Measurements from ENCODE around the gene PPP4R4.
A peak's percentile ranks its signal among the peaks of the same experiment; 100 is the strongest.

Gene PPP4R4, protein sequence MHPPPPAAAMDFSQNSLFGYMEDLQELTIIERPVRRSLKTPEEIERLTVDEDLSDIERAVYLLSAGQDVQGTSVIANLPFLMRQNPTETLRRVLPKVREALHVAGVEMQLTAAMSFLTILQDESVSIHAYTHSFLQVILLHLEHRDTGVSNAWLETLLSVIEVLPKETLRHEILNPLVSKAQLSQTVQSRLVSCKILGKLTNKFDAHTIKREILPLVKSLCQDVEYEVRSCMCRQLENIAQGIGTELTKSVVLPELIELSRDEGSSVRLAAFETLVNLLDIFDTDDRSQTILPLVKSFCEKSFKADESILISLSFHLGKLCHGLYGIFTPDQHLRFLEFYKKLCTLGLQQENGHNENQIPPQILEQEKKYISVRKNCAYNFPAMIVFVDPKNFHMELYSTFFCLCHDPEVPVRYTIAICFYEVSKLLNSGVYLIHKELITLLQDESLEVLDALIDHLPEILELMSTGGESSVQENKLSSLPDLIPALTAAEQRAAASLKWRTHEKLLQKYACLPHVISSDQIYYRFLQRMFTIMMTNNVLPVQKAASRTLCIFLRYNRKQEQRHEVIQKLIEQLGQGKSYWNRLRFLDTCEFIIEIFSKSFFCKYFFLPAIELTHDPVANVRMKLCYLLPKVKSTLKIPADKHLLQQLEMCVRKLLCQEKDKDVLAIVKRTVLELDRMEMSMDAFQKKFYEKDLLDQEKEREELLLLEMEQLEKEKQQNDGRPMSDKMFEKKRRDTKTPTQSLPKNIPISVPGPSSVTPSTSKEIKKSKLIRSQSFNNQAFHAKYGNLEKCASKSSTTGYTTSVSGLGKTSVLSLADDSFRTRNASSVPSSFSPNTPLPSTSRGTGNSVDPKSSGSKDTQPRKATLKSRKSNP

DNA sequence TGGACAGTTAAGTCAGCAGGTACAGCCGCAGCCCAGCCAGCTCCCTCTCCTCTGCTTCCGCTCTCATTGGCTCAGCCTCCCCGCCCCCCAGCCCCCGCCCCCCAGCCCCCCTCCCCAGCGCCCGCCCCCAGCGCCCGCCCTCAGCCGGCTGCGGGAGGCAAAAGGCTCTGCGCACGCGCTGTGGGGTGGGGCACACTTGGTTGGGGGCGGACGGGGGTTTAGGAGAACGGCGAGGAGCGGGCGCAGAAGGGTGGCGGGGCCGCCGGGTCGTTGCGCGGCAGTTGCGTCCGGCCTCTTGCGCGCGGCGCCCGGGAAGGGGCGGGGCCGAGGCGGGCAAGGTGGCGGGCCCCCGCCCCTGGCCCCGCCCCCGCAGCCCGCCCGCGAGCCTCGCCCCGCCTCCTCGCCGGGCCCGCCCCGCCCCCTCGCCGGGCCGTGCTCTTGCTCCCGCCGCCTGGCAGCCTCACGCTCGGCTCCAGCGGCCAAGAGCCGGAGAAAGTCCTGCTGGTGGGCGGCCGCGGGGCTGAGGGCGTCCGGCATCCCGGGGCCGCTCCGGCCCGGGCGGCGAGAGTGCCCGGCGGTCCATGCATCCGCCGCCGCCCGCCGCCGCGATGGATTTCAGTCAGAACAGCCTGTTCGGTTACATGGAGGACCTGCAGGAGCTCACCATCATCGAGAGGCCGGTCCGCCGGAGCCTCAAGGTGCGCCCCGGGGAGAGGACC lies at the start of gene PPP4R4:
Gene PPP4R4, plus strand, starts transcription at position 438 of the 719 bp plus-strand sequence. Its CDS starts 144 bp downstream, at position 582.
- DNase-seq (ENCODE audit: low spot score), result peak; percentile 75

DNA sequence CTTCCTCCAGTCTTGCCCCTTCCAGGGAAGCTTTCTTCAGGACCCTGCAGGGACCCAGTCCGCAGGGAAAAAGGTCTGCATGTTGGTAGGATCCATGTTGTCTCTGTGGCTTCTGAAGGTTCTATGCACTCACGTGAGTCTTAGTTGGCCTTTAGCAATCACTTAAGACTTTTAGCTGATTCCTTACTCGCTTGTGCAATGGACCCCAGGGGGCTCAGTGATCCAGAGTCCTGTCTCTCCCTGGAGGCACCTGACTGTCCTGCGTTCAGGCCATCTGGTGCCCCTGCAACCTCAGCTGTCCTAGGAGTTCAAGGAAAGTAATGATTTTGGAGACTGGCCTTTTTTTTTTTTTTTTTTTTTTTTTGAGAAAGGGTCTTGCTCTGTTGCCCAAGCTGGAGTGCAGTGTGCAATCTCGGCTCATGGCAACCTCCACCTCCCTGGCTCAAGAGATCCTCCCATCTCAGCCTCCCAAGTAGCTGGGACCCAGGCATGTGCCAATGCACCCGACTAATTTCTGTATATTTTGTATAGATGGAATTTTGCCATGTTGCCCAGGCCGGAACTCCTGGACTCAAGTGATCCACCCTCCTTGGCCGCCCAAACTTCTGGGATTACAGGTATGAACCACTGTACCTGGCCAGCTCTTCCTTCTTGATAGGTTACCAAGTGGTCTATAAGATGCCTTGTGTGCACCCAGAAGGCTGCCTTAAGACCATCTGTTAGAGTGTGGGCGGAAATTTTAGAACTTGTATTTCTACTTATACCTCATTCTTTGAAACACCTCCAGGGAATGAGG lies 49.3 kb upstream of the PPP4R4 start:
- DNase-seq (ENCODE audit: low spot score), result no peak

DNA sequence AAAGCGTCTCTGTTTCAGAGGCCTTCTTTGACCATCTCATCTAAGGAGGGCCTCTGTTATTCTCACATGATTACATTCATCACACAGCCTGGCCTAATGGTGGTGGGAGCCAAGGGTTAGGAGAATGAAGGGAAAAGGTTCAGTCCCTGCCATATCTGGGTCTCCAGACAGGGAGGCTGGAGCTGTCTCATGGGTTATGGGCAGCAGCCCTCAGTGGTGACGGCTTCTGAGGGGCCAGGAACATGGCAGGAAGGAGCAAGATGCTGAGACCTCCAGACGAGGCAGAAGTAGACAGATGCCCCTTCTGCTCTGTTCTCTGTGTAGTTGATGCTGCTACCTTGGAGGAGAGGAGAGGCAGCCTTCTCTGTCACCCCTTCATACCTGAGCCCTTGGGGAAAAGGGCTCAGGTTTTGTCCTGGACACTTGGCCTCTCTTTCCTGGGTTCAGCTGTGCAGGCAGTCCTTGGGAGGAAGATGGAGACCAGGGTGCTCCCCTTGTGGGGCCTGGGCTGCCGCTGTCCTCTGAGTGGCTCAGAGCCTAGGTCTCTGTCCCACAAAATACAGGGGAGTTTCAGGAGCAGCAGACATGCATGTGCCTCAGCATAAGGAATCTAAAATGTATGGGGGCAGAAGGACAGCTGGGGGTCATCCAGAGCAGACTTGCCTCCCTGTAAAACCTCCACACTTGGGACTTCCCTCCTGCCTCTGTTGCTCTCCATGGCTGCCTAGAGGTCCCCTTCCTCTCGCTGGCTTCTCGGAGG lies 48.3 kb upstream of the PPP4R4 start:
- DNase-seq (ENCODE audit: low spot score), result no peak

DNA sequence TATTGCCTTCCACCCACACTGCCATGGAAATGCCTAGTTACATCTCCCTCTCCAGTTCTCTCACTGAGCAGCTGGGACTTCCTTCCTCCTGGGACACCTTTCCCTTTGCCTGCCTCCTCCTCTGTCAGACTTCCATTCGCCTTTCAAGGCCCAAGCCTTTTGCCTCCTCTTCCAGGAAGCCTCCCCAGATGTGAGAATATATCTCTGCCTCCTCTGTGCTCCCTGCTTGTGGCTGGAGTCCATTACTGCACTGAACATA lies 47.8 kb upstream of the PPP4R4 start:
- no peak for DNase-seq (ENCODE audit: low spot score)

DNA sequence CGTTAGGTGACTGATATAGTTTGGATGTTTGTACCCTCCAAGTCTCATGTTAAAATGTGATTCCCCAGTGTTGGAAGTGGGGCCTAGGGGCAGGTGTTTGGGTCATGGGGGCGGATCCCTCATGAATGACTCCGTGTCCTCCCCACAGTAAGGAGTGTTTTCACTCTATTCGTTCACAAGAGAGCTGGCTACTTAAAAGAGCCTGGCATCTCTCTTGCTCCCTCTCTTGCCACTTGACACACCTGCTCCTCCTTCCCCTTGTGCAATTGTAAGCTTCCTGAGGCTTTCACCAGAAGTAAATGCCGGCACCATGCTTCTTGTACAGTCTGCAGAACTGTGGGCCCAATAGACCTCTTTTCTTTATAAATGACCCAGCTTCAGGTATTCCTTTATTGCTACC lies 47.3 kb upstream of the PPP4R4 start:
- DNase-seq (ENCODE audit: low spot score), result no peak

DNA sequence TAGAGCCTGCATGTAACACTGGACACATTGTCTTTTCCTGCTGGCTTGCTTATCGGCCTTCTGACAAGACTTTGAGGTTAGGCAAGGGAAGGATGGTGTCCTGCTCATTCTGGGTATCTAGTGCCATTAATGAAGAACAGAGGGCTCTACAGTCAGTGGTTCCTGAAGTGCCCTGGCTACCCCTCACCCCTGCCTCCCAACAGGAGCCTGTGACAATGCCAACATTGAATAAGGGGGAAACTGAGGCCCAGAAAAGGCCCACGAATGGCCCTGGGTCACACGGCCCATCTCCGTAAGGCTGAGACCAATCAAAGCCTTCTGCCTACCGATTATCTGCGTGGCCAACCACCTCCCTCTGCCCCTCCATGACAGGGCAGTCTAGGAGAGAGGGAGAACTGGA lies 46.8 kb upstream of the PPP4R4 start:
- no peak for DNase-seq (ENCODE audit: low spot score)

DNA sequence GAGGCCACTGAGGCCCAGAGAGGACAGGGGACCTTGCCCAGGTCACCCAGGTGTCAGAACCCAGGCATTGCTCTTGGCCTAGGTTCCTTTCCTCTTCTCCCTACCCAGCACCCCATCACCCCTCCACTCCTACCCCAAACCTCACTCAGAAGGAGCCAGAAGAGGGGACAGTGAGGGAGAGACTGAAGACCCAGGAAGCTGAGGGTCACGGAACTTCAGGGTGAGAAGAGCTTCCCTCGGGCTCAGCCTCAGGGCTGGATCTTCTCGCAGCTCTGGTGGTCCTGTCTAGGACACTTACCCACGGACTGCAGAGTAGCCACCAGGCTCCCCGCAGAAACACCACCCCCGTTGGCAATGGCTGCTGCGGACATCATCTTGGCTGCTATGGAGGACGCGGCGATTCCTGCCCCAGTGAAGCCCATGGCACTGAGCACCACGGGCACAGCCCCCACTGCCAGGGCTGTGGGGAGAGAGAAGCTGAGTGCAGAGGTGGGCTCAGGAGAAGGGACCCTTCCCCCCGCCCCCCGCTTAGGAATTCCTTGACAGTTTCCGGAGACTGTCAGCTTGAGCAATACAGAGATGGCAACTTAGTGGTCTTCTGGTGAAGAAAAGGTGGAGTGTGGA lies 45.8 kb upstream of the PPP4R4 start:
- no peak for DNase-seq (ENCODE audit: low spot score)

DNA sequence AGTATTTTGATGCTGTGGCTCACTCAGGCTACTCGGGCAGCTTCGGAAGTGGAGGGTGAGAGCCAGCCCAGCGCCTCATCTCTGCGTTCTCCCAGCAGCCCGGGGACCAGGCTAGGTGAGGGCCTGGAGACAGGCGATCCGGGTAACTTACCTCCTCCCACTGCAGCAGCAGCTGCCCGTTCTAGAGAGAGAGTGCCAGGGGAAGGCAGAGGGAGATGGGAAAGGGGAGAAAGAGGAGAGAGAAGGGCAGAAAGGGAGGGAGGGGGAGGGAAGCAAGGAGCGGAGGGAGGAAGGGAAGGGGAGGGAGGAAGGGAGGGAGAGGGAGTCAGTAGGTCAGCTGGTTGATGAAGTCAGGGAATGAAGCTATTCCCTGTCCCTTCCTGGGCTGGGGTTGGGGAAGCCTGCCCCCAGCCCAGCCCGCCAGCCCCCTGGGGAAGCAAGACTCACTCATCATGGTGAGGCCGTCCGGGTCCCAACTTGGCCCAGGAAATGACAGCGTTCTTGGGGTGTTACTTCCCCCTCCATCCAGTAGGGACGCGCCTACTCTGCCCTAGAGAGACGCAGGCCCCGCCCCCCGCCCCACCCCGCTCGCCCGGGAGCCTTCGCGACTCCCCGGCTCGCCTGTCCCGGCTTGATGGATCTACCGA lies 44.9 kb upstream of the PPP4R4 start, which contains the start of gene IFI27L2:
Gene IFI27L2, minus strand, starts transcription at position 494 of the 647 bp plus-strand sequence. Its CDS starts 40 bp downstream, at position 454.
- DNase-seq (ENCODE audit: low spot score), result peak; percentile 87

DNA sequence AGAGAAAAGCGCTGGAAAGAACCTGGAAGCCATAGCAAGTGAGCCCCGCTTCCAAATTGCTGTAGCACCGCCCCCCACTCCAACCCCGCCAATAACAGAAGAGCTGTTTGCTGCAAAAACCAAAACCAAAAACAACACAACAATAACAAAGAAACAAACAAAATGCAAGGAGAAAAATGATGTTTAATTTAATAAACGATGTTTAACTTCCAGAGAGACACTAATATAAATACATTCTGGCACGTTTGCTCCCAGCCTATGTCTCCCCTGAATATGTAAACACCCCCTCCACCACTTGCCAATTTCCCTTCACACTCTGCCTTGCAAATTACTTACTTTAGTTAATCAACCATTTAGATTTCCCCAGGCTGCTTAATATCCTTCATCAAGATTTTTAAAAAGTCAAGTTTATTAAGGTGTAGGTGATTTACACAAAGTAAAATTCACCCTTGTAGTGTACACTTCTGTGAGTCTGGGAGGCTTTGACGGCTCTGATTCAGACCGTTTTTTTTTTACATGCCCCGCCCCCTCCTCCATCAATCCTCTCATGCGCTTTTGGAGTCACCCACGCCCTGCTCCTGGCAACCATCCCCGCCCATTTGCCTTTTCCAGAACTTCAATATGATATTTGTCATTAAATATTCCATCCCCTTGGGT lies 44.2 kb upstream of the PPP4R4 start:
- DNase-seq (ENCODE audit: low spot score), result peak; percentile 67

DNA sequence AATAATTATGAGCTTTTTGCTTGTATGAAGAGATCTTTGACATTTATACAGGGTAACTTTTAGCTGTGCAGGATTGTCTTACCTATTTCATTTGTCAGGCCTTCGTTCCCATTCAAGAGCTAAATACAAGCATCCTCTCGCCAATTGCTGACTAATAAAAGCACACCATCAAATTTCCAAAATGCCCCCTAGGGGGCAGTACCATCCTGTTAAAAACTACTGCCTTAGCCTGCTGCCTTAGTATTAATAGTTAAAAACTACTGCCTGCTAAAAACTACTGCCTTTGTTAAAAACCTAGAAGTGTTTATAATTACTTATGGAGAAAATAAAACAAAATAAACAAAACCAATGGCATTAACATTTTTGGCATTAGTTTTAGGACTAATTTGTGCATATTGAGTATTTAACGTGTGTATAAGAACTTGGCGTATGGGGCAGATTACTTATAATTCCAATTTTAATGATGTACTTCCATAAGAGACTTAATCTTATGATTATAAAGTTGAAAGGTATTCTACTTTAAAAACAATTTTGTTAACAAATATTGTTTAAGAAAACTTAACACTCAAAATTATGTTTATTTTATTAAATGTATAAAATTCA lies 41.7 kb upstream of the PPP4R4 start:
- peak; percentile 83 for DNase-seq (ENCODE audit: low spot score)

DNA sequence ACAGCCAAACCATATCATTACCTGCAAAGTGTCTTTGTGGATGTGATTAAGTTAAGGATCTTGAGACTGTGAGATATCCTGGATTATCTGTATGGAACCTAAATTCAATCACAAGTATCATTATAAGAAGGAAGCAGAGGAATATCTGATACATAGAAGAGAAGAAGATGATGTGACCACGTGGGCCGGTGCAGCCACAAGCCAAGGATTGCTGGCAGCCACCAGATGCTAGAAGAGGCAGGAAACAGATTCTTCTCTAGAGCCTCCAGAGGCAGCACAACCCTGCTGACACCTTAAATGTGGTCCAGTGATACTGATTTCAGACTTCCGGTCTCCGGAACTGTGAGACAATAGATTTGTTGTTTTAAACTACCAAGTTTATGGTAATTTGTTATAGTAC lies 38.6 kb upstream of the PPP4R4 start:
- no peak for DNase-seq (ENCODE audit: low spot score)

DNA sequence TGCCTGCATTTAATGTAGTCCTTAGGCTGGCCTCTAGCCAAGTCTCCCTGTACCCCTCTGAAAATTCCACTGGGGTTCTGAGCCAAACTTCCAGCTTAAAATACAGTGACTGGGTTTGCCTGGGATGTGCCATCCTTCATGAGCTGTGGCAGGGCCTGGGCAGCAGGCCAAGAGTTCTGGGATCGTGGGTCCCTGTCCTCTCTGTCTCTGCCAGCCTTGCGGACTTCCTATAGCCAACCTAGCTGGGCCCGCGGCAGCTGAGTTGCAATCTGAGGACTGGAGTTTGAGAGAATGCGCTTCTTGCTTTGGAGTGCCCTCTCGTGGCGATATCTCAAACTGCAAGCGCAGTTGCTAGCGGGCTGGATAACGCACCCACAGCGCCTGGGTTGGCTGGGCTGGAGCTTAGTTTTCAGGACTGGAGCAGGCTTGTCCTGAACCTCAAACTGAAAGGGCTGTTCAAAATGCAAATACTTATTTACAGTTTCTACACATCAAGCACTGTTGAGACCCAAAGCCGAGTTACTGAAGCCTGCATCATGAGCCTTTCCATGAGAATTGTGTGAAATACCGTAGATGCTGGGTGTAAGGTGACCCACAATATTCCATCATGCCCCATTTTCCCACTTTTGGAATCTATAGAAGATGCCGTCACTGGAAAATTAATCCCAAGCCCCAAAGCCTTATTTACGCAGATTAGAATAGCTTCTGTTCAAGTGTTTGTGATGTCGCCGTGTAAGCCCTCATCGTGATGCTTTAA lies 37.4 kb upstream of the PPP4R4 start:
- DNase-seq (ENCODE audit: low spot score), result peak; percentile 87

DNA sequence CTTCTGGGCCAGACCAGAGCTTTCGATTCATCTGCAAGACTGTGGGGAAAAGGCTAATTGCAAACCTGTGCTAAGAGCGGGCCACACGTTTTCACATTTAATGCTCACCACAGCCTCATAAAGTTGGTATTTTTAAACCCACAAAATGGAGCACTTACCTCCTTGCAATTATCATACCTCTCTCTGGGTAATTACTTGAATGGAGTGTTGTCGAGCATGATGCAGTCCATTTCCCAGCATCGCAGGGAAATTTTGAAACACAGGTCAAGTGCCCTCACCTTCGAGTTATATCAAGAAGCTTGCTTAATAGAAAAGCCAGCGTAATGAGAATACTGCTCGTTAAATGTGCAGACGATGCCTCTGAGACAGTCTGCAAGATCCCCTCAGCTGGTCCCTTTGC lies 35.9 kb upstream of the PPP4R4 start:
- no peak for DNase-seq (ENCODE audit: low spot score)

DNA sequence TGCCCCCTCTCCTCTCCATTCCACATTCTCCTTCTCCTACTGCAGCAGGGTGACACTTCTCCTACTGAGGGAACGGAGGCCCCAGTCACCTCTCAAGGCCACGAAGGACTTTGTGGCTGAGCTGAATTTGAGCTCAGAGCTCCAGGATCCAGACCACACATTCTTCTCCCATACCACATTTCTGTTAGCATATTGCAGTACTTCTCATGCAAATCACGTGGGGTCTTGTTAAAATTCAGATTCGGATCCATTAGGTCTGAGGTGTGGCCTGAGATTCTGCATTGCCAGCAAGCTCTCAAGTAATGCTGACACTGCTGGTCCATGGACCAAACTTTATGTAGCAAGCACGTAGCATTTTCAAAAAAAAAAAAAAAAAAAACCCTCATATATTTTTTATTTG lies 35.1 kb upstream of the PPP4R4 start:
- DNase-seq (ENCODE audit: low spot score), result no peak

DNA sequence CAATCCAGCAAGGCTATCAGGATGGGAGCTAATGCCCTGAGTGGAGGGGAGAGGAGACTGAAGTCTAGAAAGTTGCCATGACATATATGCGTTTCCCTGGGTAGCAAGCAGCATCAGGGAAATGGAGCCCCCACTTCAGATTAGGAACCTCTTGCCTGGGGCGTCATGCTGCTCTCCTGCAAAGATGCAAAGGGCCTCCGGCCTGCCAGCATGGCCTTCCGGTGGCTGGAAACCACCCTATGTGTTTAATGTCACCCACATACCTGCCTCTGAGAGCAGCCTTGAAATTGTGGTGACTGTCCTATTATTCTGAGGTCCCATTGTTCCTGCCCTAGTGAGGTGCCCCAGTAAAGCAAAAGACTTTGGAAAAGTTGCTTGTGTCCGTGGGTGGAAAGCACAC lies 34.7 kb upstream of the PPP4R4 start:
- no peak for DNase-seq (ENCODE audit: low spot score)

DNA sequence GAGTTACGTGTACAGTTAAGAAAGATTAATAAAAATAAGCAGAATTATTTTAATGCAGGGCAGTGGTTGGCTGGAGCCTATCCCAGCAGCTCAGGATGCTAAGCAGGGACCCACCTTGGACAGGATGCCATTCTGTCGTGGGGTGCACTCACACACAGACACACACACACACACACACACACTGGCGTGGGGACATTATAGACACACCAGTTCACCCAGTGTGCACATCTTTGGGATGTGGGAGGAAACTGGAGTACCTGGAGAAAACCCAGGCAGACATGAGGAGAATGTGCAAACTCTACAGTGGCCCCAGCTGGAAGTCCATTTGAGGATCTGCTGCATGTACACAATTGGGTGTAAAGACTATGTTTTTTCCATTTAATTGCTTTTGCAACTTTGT lies 31.9 kb upstream of the PPP4R4 start:
- no peak for DNase-seq (ENCODE audit: low spot score)

DNA sequence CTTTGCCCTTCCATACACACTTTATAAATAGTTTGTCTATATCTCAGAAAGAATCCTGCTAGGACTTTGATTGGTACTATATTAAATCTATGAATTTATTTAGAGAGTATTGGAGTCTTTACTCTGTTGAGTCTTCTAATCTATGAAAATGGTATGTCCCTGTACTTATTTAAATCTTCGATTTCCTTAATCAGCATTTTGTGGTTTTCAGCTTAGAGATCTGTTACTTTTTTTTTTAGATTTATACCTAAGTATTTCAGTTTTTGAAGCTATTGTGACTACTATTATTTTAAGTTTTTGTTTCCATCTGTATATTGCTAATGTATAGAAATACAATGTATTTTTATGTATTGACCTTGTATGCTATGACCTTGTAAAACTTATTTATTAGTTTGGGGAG lies 31.3 kb upstream of the PPP4R4 start:
- no peak for DNase-seq (ENCODE audit: low spot score)

DNA sequence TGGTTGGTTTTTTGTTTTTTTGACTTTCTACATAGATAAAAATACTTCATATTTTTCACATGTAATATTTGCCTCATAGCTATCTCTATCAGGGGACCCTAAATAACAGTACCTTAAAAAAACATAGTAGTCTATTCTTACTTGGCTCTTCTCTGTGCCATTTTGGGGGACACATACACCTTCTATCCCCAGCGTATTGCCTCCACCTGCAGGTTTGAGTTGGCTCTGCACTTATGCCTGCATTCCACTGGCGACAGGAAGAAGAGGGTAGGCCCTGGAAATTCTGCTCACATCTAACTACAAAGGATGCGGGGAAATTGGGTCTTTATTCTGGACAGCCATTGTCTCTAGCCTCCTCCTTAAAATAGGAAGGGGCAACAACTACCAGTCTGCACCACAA lies 30.9 kb upstream of the PPP4R4 start:
- no peak for DNase-seq (ENCODE audit: low spot score)
